GOT3 (cell line): ENCODE results near the gene ABCB8.

ENCODE experiments used
- DNase-seq: peaks from one replicate; lab custom pipeline; 2025; ENCODE audit warnings: mixed read lengths; lab: John Stamatoyannopoulos, UW

Gene ABCB8

DNA sequence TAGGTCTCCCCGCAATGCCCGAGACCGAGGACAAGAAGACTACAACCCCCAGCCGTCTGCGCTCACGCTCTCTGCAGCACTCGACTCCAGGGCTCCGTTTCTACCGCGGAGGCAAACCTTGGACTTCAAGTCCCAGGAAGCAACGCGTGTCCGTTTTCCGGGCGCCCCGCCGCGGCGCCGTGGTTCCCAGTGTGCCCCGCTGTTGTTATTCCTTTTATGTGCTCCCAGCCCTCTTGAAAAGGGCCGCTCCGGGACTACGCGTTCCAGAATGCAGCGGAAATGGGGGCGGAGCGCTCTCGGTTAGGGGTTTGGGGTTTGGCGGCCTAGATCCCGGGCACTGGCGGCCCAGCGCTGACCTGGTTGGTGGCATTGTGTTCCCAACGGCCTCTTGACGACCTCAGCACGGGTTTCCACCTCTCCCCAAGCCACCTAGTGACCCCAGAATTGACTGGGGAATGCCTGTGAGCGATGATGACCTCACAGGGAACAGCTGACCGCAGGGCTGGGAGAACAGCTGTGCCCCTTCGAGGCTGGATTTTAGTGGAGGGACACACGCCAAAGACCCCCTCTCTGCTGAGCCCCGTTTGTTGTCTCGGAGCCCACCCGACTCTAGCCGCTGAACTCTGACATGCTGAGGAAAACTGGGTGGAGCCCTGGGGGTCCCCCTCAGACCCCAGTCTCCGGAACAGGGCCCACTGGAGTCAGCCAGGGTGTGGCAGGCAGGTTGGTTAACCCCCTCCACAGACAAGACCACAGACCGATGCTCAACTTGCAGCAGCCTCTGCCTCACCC, 29.9 kb downstream of the ABCB8 start:
- DNase-seq = peak; percentile 92

DNA sequence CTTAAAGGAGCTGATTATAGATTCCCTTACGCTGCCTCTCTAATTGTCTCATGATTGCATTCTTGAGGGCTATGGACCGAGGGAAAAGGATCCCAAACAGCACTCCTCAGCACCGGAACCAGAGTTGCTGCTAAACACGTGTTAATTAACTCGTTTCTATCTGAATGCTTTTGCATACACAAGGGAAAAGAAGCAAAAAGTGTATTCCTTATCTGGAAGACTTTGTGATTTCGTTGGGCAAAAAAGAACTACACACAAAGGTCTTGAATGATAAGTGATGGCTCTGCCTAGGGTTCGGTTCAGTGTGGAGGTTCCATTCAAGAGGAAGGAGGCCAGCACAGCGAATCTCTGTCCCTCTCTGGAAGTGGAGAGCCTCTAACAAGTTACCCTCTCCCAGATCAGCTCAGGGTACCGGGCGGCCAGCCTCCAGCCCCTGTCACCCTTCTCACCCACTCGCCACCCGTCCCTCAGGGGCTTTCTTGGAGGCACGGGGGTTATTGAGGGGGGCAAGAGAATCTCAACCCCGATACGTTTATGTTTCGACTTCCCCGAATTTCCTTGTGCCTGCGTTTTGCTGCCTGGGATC, 30.6 kb downstream of the ABCB8 start:
- DNase-seq = no peak

DNA sequence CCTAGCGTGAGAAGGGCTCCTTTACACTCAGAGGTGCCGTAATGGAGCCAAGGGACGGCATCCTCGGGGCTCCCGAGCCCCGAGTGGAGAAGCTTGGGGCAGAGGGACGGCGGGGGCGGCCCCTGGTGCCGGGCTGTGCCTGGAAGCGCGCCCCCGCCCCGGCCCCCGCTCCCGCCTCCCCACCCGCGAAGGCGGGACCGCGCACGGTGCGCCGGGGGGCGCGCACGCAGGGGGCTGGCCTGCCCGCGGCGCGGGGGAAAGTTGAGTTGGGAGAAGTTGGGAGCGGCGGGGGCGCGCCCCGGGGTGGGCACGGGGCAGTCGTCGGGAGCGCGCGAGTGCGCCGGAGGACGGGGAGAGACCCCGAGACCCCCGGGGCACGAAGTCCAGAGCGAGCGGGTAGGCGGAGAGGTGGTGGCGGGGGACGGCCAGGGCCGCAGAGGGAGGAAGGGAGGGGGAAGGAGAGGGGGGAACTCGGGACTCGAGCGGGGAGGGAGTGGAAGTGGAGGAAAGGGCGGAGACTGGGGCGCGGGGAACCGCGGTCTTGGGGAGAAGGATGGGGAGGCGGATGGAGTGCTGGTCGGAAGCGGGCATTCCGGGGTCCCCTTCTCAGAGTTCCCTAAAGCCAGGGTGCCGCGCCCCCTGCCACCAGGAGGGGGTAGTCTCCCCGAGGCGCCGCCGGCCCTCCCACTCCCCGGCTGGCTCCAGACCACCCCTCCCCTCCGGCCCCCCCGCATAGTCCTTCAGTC, 31.3 kb downstream of the ABCB8 start, which contains the start of gene SLC4A2:
SLC4A2 (plus strand) TSS at position 223 of the 746 bp plus-strand sequence. CDS start 2,399 bp downstream, outside the sequence.
- DNase-seq = peak; percentile 43

DNA sequence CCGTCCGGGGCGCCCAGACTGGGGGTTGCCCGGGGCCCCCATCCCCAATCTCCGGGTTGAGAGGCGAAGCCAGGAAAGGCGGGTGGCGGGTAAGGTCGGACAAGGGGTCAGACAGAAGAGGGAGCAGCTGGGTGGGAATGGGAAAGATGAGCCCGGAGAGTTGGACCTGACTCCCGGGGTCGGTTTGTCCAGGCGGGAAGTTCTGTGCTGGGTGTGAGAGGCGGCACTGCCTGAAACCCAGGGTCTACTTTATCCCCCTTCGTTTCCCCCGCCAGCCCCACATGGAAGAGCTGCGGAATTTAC, 31.8 kb downstream of the ABCB8 start:
- no peak for DNase-seq

DNA sequence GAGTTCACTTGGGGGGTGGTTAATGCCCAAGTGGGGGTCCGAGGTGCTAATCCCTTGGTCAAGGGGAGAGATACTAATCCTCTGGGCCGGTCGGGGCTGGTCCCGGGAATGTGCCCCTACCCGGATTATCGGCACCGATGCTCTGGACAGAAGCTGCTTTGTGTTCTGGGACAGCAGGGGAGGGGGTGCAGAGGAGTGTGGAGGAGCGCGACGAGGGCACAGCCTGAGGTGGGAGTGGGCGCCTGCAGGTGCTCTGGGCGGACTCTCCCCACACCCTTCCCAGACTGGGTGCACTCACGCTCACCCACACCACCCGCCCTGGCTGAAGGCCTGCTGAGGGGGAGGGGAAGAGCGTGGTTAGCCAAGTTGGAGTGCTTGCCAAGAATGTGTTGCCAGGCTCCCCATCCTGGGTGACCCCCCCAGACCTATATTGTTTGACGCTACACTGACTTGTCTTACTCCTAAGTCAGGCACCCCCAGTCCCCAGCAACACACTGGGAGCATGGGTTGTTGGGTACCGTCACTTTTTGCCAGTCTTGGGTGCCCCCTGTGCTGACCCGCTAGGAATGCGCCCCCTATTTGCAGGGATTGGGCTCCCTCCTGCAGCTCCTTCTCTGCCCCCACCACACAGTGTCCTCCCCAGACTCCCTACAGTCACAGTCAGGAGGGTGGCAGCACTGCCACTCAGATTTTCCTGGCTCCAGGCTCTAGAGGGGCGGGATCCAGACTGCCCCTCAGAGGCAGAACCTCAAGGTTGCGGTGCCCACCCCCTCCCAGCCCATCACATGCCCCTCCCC, 32.4 kb downstream of the ABCB8 start:
- DNase-seq = no peak

DNA sequence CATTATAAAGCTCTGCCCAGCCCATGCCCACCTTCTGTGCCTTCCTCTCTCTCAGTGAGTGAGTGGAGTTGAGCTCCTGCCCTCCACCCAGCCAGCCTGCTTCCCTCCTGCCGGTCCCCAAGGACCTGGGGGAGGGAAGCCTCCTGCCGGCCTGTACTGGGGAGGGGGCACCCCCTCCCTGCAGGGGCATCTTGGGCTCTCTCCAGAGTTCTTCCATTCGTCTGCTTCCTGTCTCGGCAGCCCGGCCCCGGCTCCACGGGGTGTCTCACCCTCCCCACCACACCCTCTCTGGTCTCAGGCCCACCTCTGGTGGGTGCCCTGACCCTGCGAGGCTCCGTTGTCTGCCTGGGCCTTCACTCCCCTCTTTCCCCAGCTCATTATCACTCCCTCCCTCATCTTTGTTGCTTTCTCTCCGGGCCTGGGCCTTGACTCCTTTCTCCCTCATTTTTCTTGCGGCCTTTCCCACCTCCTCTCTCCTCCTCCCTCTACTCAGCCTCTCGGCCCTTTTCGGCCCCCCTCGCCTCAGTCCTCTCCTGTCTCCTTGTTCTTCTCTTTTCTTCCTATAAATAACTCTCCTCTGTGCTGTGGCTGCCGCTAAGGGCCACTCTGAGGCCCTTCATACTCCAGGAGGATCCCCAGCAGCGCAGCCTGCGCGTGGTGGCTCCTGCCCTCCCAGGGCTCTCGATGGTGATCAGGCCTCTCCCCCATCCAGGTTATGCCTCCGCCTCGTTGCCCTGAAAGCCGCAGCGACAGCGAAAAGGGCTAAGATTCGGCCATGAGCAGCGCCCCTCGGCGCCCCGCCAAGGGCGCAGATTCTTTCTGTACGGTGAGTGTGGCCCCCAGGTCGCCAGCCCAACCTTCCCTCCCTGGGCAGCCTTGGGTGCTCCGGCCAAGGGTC, 33.2 kb downstream of the ABCB8 start:
- DNase-seq = no peak

DNA sequence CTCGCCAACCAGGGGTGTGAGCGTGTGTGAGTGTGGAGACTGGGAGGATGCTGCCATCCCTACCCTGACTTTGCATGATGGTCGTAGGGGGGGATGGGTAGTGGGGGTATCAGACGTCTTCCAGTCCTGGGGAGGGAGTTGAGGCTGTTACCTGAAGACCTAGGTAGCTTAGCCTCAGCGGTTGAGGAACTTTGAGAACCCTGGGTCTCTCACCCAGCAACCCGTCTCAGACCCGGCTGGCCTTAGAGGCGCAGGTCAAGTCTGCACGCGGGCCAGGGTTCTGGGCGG, 33.8 kb downstream of the ABCB8 start:
- DNase-seq = no peak

DNA sequence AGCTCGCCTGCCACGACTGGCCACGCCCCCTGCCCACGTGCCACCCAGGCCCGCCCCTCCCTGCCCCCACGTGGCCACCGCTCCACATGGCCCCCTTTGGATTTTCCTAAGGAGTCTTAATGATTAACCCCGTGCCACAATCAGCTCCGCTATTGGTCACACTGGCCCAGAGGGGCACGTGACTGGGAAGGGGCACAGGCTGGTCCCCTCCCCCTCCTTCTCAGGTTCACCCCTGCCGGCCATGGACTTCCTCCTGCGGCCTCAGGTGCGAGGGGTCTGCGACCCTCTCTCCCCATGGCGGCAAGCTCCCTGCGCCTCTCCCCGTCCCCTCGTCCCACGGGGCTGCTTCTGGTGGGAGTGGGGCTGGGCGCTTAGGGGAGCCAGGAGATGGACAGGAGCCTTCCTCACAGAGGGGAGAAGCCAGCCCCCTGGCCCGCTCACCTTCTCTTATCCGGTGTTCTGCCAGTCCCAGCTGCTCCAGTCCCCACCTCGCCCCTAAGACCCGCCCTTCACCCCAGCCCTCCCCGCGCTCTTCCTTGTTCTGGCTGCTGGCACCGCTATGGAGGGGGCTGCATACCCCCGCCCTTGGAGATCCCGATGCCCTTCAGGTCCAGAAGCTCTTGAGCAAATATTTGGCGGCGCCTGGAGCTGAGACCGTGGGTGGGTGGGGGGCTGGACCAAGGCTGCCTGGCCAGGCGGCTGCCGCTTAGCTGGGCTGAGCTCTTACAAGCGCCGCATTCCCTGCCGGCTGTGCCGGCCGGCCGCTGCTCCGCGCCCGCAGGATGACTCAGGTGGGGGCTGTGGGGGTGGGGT, 34.4 kb downstream of the ABCB8 start:
- no peak for DNase-seq

DNA sequence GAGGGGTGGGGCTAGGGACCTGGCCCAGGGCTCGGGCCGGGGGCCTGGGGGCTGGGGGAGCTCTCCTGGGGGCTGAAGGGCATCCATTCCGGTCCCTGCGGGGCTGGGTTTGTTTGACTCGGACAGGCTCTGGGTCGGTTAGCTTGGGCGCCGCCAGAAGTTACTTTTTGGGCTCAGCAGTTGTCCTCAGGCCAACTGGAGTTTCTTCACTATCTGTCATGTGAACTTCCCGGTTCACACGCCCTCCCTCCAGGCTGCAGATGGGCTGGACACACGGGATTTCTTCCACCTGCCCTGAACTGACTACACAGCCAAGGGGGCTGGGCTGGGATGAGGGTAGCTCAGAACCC, 34.9 kb downstream of the ABCB8 start:
- DNase-seq = no peak

DNA sequence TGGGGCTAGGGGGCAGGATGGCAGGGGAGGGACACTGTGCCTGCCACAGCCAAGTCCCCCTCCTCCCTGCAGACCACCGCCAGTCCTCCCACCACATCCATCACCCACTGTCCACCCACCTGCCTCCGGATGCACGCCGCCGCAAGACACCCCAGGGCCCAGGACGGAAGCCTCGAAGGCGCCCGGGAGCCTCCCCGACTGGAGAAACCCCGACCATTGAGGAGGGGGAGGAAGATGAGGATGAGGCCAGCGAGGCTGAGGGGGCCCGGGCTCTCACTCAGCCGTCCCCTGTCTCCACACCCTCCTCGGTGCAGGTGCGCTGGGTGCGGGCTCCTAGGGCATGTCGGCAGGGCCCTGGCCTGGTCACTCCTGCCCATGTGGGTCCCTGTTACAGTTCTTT, 36.2 kb downstream of the ABCB8 start:
- no peak for DNase-seq

DNA sequence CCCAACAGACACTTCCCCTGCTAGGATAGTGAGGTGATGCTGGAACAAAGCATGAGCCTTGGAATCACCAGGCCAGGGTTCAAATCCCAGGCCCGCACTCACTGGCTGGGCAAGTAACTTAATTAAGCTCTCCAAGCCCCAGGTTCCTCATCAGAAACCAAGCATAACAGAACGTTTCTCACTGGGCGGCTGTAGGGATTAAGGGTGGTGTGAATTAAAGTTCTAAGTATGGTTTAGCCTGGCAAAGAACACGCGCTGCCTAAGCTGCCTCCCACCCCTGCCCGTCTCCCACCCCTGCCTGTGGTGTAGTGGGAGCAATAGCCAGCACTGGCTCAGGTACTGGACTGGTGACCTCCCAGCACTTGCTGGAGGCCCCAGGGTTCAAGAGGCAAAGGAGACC, 36.7 kb downstream of the ABCB8 start:
- DNase-seq = no peak

DNA sequence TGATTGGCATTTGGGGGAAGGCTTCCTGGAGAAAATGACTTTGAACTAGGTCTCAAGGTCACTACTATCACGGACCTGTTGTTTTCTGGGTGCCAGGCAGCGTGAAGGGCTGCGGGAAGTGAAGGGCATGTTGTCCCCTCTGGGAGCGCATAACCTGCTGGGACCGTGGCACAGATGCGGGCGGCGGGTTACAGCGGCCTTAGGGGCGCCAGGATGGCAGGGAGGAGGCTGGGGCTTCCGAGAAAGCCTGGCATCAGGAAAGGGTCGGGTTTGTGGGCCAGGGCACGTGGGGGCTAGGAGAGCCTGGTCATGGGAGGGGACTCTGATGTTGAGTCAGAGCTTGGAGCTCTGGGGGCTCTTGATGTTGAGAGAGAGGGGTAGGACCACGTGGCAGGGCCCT, 37.3 kb downstream of the ABCB8 start:
- no peak for DNase-seq

DNA sequence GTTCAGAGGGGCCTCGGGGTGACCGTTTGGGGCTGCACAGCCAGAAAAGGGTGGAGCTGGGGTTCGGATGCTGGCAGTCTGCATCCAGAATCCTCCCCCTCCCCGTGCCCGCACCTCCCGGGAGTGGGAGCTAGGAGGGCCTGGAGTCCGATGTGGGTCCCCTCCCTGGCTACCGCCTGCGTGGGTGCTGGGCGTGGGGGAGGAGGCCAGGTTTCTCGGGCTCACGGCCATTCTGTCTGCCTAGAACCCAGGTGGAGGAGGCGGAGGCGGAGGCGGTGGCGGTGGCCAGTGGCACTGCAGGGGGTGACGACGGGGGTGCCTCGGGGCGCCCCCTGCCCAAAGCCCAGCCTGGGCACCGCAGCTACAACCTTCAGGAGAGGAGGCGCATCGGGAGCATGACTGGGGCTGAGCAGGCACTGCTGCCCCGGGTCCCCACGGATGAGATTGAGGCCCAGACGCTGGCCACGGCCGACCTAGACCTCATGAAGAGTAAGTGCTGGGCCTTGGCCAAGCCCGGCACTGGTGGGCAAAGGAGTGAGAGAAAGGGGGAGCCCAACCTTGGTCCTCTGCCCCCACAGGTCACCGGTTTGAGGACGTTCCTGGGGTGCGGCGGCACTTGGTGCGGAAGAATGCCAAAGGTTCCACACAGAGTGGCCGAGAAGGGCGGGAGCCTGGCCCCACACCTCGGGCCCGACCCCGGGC, 38.2 kb downstream of the ABCB8 start:
- DNase-seq = no peak

DNA sequence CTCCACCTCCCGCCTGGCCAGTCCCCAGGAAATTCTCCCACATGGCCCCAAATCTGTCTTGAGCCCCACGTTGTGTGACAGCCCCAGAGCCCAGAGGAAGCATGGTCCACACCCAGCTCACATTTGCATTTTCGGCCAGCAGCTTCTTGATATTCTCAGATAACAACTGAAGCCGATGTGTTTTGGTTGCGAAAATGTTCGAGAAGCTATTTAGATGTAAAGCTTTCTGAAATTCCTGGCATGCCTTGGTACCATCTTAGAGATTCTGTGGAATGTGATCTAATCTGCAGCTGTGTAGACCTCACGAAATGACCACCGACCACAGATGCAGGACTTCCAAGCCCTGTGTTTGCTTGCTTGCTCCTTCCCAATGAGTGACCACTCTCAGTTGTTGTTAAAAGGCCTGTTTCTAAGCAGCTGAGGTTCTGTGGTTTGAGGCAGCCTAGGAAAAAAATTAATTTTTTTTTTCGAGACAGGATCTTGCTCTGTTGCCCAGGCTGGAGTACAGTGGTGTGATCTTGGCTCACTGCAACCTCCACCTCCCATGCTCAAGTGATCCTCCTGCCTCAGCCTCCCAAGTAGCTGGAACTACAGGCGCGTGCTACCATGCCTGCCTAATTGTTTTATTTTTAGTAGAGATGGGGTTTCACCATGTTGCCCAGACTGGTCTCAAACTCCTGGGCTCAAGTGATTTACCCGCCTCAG, 40.0 kb downstream of the ABCB8 start:
- no peak for DNase-seq

DNA sequence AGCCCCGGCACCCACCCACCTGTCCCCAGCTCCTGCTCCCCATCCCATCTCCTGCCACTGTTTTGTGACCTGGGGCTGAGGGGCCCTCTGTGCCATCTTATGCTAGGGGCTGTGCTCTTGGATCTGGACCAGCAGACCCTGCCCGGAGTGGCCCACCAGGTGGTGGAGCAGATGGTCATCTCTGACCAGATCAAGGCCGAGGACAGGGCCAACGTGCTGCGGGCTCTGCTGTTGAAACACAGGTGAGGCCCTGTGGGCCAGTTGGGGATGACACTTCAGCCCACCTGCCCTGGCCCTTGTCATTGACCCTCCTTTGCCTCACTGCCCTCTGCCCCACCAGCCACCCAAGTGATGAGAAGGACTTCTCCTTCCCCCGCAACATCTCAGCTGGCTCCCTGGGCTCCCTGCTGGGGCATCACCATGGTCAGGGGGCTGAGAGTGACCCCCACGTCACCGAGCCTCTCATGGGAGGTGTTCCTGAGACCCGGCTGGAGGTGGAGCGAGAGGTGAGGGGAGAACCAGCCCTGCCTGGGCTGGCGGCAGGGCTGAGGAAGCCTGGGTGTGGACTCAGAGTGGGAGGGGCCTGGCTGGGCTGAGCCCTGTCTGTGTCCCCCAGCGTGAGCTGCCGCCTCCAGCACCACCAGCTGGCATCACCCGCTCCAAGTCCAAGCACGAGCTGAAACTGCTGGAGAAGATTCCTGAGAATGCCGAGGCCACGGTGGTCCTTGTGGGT, 41.8 kb downstream of the ABCB8 start:
- no peak for DNase-seq

DNA sequence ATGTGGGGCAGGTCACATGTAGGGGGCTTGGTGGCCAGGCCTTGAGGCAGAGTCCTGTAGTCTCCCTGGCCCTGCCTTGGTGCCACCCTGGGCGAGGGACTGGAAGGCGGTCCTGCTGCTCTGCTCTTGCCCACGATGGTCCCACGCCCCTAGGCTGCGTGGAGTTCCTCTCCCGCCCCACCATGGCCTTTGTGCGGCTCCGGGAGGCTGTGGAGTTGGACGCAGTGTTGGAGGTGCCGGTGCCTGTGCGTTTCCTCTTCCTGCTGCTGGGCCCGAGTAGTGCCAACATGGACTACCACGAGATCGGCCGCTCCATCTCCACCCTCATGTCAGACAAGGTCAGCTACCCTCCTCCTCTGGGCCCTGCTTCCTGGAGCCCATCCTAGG, 42.3 kb downstream of the ABCB8 start:
- DNase-seq = no peak

DNA sequence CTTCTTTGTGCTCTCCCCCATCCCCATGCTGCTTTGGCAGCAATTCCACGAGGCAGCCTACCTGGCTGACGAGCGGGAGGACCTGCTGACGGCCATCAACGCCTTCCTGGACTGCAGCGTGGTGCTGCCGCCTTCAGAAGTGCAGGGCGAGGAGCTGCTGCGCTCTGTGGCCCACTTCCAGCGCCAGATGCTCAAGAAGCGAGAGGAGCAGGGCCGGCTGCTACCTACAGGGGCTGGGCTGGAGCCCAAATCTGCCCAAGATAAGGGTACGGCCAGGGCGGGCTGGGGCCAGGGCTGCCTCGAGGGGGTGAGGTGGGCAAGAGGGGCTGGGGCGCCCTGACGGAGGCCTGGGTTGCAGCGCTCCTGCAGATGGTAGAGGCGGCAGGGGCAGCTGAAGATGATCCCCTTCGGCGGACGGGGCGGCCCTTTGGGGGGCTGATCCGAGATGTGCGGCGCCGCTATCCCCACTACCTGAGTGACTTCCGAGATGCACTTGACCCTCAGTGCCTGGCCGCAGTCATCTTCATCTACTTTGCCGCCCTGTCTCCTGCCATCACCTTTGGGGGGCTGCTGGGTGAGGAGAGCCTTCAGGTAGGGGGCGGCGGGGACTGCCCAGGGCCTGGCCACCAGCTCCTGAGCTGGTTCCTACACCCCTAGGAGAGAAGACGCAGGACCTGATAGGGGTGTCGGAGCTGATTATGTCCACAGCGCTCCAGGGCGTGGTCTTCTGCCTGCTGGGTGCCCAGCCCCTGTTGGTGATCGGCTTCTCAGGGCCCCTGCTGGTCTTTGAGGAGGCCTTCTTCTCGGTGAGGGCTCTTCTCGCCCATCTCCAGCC, 43.0 kb downstream of the ABCB8 start:
- DNase-seq = no peak

DNA sequence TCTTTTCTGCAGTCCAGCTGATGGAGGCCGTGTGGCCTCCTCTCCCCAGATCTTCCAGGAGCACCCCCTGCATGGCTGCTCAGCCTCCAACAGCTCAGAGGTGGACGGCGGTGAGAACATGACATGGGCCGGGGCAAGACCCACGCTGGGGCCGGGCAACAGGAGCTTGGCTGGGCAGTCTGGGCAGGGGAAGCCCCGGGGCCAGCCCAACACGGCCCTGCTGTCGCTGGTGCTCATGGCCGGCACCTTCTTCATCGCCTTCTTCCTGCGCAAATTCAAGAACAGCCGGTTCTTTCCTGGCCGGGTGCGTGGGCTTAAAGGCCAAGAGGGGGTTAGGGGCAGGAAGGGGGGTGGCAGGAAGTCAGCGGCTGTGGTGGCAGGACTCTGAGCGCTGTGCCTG, 45.7 kb downstream of the ABCB8 start:
- no peak for DNase-seq
